ENCODE results near the gene SETD7.

Gene SETD7

DNA sequence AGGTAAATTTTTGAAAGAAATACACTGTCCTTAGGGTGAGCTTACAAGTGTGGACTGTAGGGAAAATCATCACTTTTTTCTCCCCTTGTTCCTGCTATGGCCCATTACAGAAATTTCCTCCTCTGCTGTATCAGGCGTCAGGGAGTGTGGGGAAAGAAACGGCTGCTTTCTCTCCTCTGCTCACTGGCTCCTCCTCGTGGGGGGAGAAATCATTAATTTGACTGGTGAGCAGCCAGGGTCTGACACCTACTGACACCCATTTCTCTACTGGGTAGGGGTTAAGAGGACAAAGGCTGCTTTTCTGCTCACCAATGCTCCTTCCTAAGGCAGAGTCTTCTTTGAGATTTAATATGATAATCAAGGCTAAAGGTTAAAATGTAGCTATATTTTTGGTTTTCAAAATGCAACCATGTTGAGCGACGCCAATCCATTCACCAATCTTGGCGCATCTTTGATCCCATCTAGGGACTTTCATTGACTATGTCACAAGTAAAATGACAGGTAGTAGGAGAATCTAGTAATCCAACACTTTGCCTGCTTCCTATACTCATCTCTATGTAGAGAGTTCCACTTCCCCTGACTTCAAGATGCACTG is 25.1 kb downstream of the SETD7 start:
- Histone ChIP-seq H3K36me3 (ENCODE audit: insufficient read depth, low read length) (peaks cover 43% of the 10 kb centered on the region; the same call in 1 of the 2 replicates), H3K27me3 (ENCODE audit: insufficient read depth, low read length, poor library complexity, severe bottlenecking) (no peaks in the 10 kb centered on the region), H3K4me2 (ENCODE audit: low read depth, low read length, poor library complexity, severe bottlenecking) (no peak overlapping the region), H3K4me1 (ENCODE audit: insufficient read depth, low read length, poor library complexity, severe bottlenecking) (peaks cover 32% of the 10 kb centered on the region), H3K4me3 (ENCODE audit: low read length, poor library complexity, severe bottlenecking) (no peak overlapping the region), H2AFZ (ENCODE audit: low read length) (no peak overlapping the region), H3F3A (ENCODE audit: low read depth) (peaks cover 8% of the 10 kb centered on the region; the same call in 1 of the 2 replicates), H3K9me3 (ENCODE audit: insufficient read depth, low read depth, low read length) (no peaks in the 10 kb centered on the region), H3K79me2 (ENCODE audit: insufficient read depth, low read length) (peaks cover 3% of the 10 kb centered on the region; the same call in 1 of the 2 replicates), H3K9me2 (replicated peaks; ENCODE audit: low read depth, low read length) (no peaks in the 10 kb centered on the region), H3K9ac (ENCODE audit: low read depth, low read length, poor library complexity, severe bottlenecking) (no peak overlapping the region), H4K20me1 (ENCODE audit: insufficient read depth, low read length, poor library complexity, severe bottlenecking) (peaks cover 6% of the 10 kb centered on the region)
- no peak for TF ChIP-seq EZH2phosphoT487 (IDR thresholded peaks at IDR 0.05; ENCODE audit: borderline replicate concordance)
- TF ChIP-seq, protein P1, sequence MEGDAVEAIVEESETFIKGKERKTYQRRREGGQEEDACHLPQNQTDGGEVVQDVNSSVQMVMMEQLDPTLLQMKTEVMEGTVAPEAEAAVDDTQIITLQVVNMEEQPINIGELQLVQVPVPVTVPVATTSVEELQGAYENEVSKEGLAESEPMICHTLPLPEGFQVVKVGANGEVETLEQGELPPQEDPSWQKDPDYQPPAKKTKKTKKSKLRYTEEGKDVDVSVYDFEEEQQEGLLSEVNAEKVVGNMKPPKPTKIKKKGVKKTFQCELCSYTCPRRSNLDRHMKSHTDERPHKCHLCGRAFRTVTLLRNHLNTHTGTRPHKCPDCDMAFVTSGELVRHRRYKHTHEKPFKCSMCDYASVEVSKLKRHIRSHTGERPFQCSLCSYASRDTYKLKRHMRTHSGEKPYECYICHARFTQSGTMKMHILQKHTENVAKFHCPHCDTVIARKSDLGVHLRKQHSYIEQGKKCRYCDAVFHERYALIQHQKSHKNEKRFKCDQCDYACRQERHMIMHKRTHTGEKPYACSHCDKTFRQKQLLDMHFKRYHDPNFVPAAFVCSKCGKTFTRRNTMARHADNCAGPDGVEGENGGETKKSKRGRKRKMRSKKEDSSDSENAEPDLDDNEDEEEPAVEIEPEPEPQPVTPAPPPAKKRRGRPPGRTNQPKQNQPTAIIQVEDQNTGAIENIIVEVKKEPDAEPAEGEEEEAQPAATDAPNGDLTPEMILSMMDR (conservative IDR thresholded peaks at IDR 0.05; ENCODE audit: low read length) = peak; percentile 78

DNA sequence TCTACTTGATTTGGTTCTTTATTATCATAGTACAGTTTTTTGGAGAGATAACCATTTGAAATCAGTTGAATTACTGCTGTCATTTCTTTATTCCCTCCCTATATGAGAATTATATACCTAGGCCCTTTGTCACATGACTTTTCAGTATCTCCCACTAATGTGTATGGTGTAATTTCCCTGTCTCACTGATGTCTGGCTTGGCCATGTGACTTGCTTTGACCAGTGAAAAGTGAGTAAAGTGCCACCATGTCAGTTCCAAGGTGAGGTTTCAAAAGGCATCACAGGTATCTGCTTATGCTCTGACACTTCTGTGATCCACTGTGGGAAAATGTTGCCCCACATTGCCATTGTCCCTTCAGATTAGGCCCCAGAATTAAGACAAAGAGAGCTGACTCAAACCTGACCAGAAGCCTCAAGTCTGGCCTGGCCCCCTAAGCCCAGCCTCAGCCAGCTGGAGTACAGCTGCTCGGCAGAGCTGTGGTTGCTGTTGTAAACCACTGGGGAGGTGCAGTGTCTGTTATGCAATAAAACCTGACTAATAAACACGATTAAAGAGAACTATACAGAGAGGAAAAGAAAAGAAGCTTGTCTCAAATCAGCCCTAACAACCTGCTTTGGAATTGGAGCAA is 27.5 kb downstream of the SETD7 start:
- H2AFZ ChIP-seq (ENCODE audit: low read length) = no peak overlapping the region
- H4K20me1 ChIP-seq (ENCODE audit: insufficient read depth, low read length, poor library complexity, severe bottlenecking) = peaks cover 6% of the 10 kb centered on the region
- H3K9me3 ChIP-seq (ENCODE audit: insufficient read depth, low read depth, low read length) = no peaks in the 10 kb centered on the region
- H3K4me3 ChIP-seq (ENCODE audit: low read length, poor library complexity, severe bottlenecking) = peak overlapping the region; percentile 20
- no peaks in the 10 kb centered on the region for H3K9me2 ChIP-seq (replicated peaks; ENCODE audit: low read depth, low read length)
- peaks cover 42% of the 10 kb centered on the region for H3K4me1 ChIP-seq (ENCODE audit: insufficient read depth, low read length, poor library complexity, severe bottlenecking)
- peaks cover 43% of the 10 kb centered on the region; the same call in 1 of the 2 replicates for H3K36me3 ChIP-seq (ENCODE audit: insufficient read depth, low read length)
- H3F3A ChIP-seq (ENCODE audit: low read depth) = peaks cover 8% of the 10 kb centered on the region; the same call in 1 of the 2 replicates
- TF ChIP-seq, protein P1 (conservative IDR thresholded peaks at IDR 0.05; ENCODE audit: low read length) = no peak
- no peak for TF ChIP-seq EZH2phosphoT487 (IDR thresholded peaks at IDR 0.05; ENCODE audit: borderline replicate concordance)
- peak overlapping the region; percentile 54 for H3K4me2 ChIP-seq (ENCODE audit: low read depth, low read length, poor library complexity, severe bottlenecking)
- H3K27me3 ChIP-seq (ENCODE audit: insufficient read depth, low read length, poor library complexity, severe bottlenecking) = no peaks in the 10 kb centered on the region
- no peak overlapping the region for H3K9ac ChIP-seq (ENCODE audit: low read depth, low read length, poor library complexity, severe bottlenecking)
- no peaks in the 10 kb centered on the region for H3K79me2 ChIP-seq (ENCODE audit: insufficient read depth, low read length)

DNA sequence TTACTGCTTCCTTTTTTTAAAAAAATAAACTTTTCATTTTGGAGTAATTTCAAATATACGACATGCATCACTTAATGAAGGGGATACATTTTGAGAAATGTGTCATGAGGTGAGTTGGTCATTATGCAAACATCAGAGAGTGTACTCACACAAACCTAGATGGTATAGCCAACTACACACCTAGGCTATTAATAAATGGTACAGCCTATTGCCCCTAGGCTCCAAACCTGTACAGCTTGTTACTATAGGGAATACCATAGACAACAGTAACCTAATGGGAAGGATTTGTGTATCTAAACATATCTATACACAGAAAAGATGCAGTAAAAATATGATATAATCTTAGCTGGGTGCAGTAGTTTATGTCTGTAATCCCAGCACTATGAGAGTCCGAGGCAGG is 29.1 kb downstream of the SETD7 start:
- no peak overlapping the region for H3K9ac ChIP-seq (ENCODE audit: low read depth, low read length, poor library complexity, severe bottlenecking)
- TF ChIP-seq, protein P1 (conservative IDR thresholded peaks at IDR 0.05; ENCODE audit: low read length) = no peak
- no peak for TF ChIP-seq EZH2phosphoT487 (IDR thresholded peaks at IDR 0.05; ENCODE audit: borderline replicate concordance)
- no peaks in the 10 kb centered on the region for H3K9me3 ChIP-seq (ENCODE audit: insufficient read depth, low read depth, low read length)
- no peaks in the 10 kb centered on the region for H3K79me2 ChIP-seq (ENCODE audit: insufficient read depth, low read length)
- peaks cover 42% of the 10 kb centered on the region for H3K36me3 ChIP-seq (ENCODE audit: insufficient read depth, low read length)
- no peak overlapping the region for H2AFZ ChIP-seq (ENCODE audit: low read length)
- H4K20me1 ChIP-seq (ENCODE audit: insufficient read depth, low read length, poor library complexity, severe bottlenecking) = peaks cover 6% of the 10 kb centered on the region
- H3K4me1 ChIP-seq (ENCODE audit: insufficient read depth, low read length, poor library complexity, severe bottlenecking) = peaks cover 42% of the 10 kb centered on the region
- H3K27me3 ChIP-seq (ENCODE audit: insufficient read depth, low read length, poor library complexity, severe bottlenecking) = no peaks in the 10 kb centered on the region
- H3K4me2 ChIP-seq (ENCODE audit: low read depth, low read length, poor library complexity, severe bottlenecking) = no peak overlapping the region
- no peak overlapping the region for H3K4me3 ChIP-seq (ENCODE audit: low read length, poor library complexity, severe bottlenecking)
- peaks cover 8% of the 10 kb centered on the region; the same call in 1 of the 2 replicates for H3F3A ChIP-seq (ENCODE audit: low read depth)
- H3K9me2 ChIP-seq (replicated peaks; ENCODE audit: low read depth, low read length) = no peaks in the 10 kb centered on the region
